ENCODE data around the gene ACAA1. TPM values are rescaled to one million over a fixed set of nuclear protein-coding genes. Genes with fewer than 3 reads are reported as not detected.
A peak's percentile ranks its signal among the peaks of the same experiment; 100 is the strongest.

Gene ACAA1
- total RNA-seq, 1 experiment from 2014 or later, result 76.4 TPM

- Histone ChIP-seq H3K4me3 (ENCODE audit: low read length) (no peak overlapping the region), H3F3A (ENCODE audit: low read length, unreplicated experiment) (no peaks in the 10 kb centered on the region), H3K9ac (ENCODE audit: low read length) (no peak overlapping the region), H3K9me2 (replicated peaks; ENCODE audit: low read length) (no peaks in the 10 kb centered on the region), H3K79me2 (ENCODE audit: low read length) (no peaks in the 10 kb centered on the region), H3K36me3 (ENCODE audit: low read depth, low read length) (peaks cover 26% of the 10 kb centered on the region), H3K4me2 (ENCODE audit: low read length) (no peak overlapping the region), H4K20me1 (ENCODE audit: low read length) (no peaks in the 10 kb centered on the region), H3K27me3 (ENCODE audit: low read length) (no peaks in the 10 kb centered on the region), H3K27ac (ENCODE audit: low read length) (no peak overlapping the region), H3K4me1 (ENCODE audit: insufficient read depth, low read length) (peaks cover 6% of the 10 kb centered on the region; the same call in 1 of the 2 replicates), H3K9me3 (ENCODE audit: low read length) (no peaks in the 10 kb centered on the region), H2AFZ (ENCODE audit: low read length) (no peak overlapping the region)
- DNase-seq, result peak; percentile 74
- TF ChIP-seq CTCF (conservative IDR thresholded peaks at IDR 0.05; ENCODE audit: low read depth, low read length), result peak; percentile 87
- TF ChIP-seq EZH2 (IDR thresholded peaks at IDR 0.05; ENCODE audit: low read length, unreplicated experiment), result no peak
- peak; percentile 64 for ATAC-seq
- no TSS peak for BruUV-seq (replicated peaks)
- intact Hi-C loops (cut with micrococcal nuclease), result loop anchor here (1.0 to 5.0 kb wide), 4 partner anchors 114 to 229 kb away; partner anchors contain the start of gene XYLB
- ChIA-PET CTCF (interaction anchor here (0.8 to 1.3 kb wide), 2 partner anchors 130 to 143 kb away, joined by 3 to 7 read pairs; no protein-coding TSS in a partner anchor), POLR2A (ENCODE audit: unreplicated experiment) (interaction anchor here (0.6 kb wide), 1 partner anchor 362 kb away, joined by 4 read pairs; no protein-coding TSS in a partner anchor)
Observed at GRCh38 chr3:38117748-38118420, 19.0 kb downstream of the ACAA1 start.

GRCh38 chr3:38117163-38117716 lies 19.7 kb downstream of the ACAA1 start:
- ATAC-seq (peak; percentile 55), DNase-seq (peak; percentile 36)
- CTCF ChIA-PET, result interaction anchor here (0.8 to 1.3 kb wide), 2 partner anchors 130 to 143 kb away, joined by 3 to 7 read pairs; no protein-coding TSS in a partner anchor
- POLR2A ChIA-PET (ENCODE audit: unreplicated experiment), result no interaction called here
- Histone ChIP-seq H3K9ac (ENCODE audit: low read length) (no peak overlapping the region), H3K4me3 (ENCODE audit: low read length) (no peak overlapping the region), H3K36me3 (ENCODE audit: low read depth, low read length) (peaks cover 20% of the 10 kb centered on the region), H3K4me1 (ENCODE audit: insufficient read depth, low read length) (peaks cover 6% of the 10 kb centered on the region; the same call in 1 of the 2 replicates), H2AFZ (ENCODE audit: low read length) (no peak overlapping the region), H3K9me3 (ENCODE audit: low read length) (no peaks in the 10 kb centered on the region), H4K20me1 (ENCODE audit: low read length) (no peaks in the 10 kb centered on the region), H3K4me2 (ENCODE audit: low read length) (no peak overlapping the region), H3K27me3 (ENCODE audit: low read length) (no peaks in the 10 kb centered on the region), H3F3A (ENCODE audit: low read length, unreplicated experiment) (no peaks in the 10 kb centered on the region), H3K27ac (ENCODE audit: low read length) (no peak overlapping the region), H3K9me2 (replicated peaks; ENCODE audit: low read length) (no peaks in the 10 kb centered on the region), H3K79me2 (ENCODE audit: low read length) (no peaks in the 10 kb centered on the region)
- no TSS peak for BruUV-seq (replicated peaks)
- TF ChIP-seq CTCF (conservative IDR thresholded peaks at IDR 0.05; ENCODE audit: low read depth, low read length) (no peak), EZH2 (IDR thresholded peaks at IDR 0.05; ENCODE audit: low read length, unreplicated experiment) (no peak), EZH2phosphoT487 (IDR thresholded peaks at IDR 0.05; ENCODE audit: borderline replicate concordance, low read length) (no peak)
- intact Hi-C loops (cut with micrococcal nuclease), result loop anchor here (1.0 to 5.0 kb wide), 2 partner anchors 113 to 230 kb away; partner anchors contain the start of gene XYLB

Measured in PC-3 (cell line).